Immature natural killer cell (primary cell): ENCODE data around the gene GIT2. TPM values are rescaled to one million over a fixed set of nuclear protein-coding genes. Genes with fewer than 3 reads are reported as not detected.

ENCODE experiments used
- DNase-seq, 3 donors: peaks; one replicate each; pipeline ENCODE4 v3.0.0; 2022; ENCODE audit warnings: mixed read lengths in 1 of 3
- H3K27ac Mint-ChIP-seq, 6 donors: one replicate each; pipeline ENCODE4 v1.8.0; 2020; ENCODE audit warnings: mixed read lengths in 6 of 6, mild to moderate bottlenecking in 5 of 6, inconsistent platforms in 4 of 6, moderate library complexity in 3 of 6
- H3K27me3 Mint-ChIP-seq, 3 donors: one replicate each; pipeline ENCODE4 v1.8.0; 2020 to 2021; ENCODE audit warnings: low read depth in 3 of 3, mild to moderate bottlenecking in 3 of 3, mixed read lengths in 3 of 3, moderate library complexity in 3 of 3, inconsistent platforms in 1 of 3
- H3K36me3 Mint-ChIP-seq, 3 donors: one replicate each; pipeline ENCODE4 v1.8.0; 2020; ENCODE audit warnings: mixed read lengths in 3 of 3, inconsistent platforms in 2 of 3, mild to moderate bottlenecking in 2 of 3
- H3K4me1 Mint-ChIP-seq, 2 donors: one replicate each; pipeline ENCODE4 v1.8.0; 2020; ENCODE audit warnings: inconsistent platforms in 2 of 2, mild to moderate bottlenecking in 2 of 2, mixed read lengths in 2 of 2, moderate library complexity in 1 of 2
- H3K4me3 Mint-ChIP-seq, 5 donors: one replicate each; pipeline ENCODE4 v1.8.0; 2020; ENCODE audit warnings: mild to moderate bottlenecking in 5 of 5, mixed read lengths in 5 of 5, inconsistent platforms in 3 of 5, moderate library complexity in 3 of 5
- H3K9me3 Mint-ChIP-seq, 6 donors: one replicate each; pipeline ENCODE4 v1.8.0; 2020; ENCODE audit warnings: mild to moderate bottlenecking in 6 of 6, mixed read lengths in 6 of 6, inconsistent platforms in 4 of 6, moderate library complexity in 3 of 6
- polyA plus RNA-seq, 3 donors: library from polyadenylated mRNA; unstranded; fragments of 300-500 nt; fragmentation: Illumina TruSeq; gene quantifications; one replicate each; pipeline ENCODE4 v1.2.3, GENCODE V29; 2021

The GIT2 gene
- polyA plus RNA-seq, 3 donors from 2014 or later, result 54.6 to 100.0 (median 68.7) TPM

DNA sequence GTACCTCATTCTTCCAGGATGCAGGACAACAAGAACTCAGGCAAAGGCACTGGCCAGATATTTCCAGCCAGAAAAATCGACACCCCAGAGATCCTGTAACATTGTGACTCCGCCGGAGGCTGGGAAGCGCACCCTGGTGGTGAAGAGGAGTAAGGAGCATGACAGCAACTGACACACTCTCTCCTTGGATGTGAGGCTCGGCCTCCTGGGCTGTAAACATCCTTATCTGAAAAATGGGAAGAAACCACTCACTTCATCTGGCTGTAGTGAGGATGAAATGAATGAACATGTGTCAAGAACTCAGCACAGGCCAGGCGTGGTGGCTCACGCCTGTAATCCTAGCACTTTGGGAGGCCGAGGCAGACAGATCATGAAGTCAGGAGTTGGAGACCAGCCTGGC lies 68.5 kb downstream of the GIT2 start:
- Mint-ChIP-seq H3K4me1 (peaks cover 0 to 4% of the 10 kb centered on the region in 2 donors), H3K36me3 (peaks cover 17 to 24% (median 20%) of the 10 kb centered on the region in 3 donors), H3K27me3 (peaks cover 0 to 6% (median 1%) of the 10 kb centered on the region in 3 donors), H3K27ac (peak overlapping the region in 5 of 6 donors; percentile 22 to 89 (median 58)), H3K4me3 (no peak overlapping the region), H3K9me3 (no peaks in the 10 kb centered on the region)
- peak; percentile 19 to 50 (median 29) for DNase-seq

DNA sequence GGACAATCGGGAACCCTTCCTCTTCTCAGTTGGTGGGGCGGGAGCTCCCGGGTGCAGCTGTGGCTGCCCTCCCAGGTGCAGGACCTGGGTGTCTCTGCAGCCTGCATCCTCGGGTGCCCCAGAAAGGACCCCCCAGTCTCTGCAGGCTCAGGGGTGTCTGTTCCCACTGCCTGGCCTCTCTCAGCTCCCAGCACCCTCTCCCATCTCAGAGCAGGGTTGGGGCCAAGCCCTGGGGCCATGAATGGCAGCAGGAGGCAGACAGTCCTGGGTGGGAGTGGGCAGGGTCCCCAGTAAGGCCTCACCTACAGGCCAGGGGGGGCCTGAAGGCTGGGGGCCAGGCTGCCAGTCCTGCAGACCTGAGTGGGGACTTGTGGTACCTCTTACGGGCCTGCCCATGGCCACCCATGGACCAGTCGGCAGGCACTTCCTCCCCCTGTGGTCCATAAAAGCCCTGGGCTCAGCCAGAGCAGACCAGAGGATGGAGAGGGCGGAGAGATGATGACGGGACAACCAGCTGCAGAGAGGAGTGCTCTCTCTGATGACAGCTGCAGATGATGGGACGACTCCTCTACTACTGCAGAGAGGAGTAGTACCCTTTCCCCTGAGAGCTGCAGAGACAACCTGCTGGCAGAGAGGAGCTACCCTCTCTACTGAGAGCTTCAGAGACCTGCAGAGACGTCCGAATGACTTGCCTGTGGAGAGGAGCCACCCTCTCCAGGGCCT lies 69.5 kb downstream of the GIT2 start:
- peaks cover 0 to 4% of the 10 kb centered on the region in 2 donors for H3K4me1 Mint-ChIP-seq
- no peak for DNase-seq

DNA sequence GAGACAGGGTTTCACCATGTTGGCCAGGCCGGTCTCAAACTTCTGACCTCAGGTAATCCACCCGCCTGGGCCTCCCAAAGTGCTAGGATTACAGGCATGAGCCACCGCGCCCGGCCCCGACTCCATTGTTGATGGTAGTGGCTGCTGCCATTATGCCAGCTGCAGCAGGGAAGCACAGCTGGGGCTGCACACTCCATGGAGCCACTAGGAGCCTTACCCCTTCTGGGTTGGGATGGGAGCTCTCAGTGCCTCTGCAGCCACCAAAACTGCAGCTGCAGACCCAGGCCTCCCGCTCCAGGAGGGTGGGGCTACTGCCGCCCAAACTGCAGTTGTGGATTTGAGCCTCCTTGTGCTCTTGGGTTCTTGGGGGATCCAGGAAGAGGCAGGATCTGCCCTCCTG lies 70.2 kb downstream of the GIT2 start:
- DNase-seq, result no peak
- H3K27me3 Mint-ChIP-seq, result peaks cover 0 to 6% (median 1%) of the 10 kb centered on the region in 3 donors
- H3K4me3 Mint-ChIP-seq, result no peak overlapping the region
- no peak overlapping the region for H3K27ac Mint-ChIP-seq
- H3K36me3 Mint-ChIP-seq, result peaks cover 7 to 10% (median 9%) of the 10 kb centered on the region in 3 donors
- H3K9me3 Mint-ChIP-seq, result no peaks in the 10 kb centered on the region
- H3K4me1 Mint-ChIP-seq, result peaks cover 0 to 4% of the 10 kb centered on the region in 2 donors

More for the DNA sequence above, 69.5 kb downstream of the GIT2 start:
- H3K27ac Mint-ChIP-seq, result no peak overlapping the region
- no peaks in the 10 kb centered on the region for H3K9me3 Mint-ChIP-seq
- H3K36me3 Mint-ChIP-seq, result peaks cover 9 to 14% (median 11%) of the 10 kb centered on the region in 3 donors
- H3K4me3 Mint-ChIP-seq, result no peak overlapping the region
- peaks cover 0 to 6% (median 1%) of the 10 kb centered on the region in 3 donors for H3K27me3 Mint-ChIP-seq

DNA sequence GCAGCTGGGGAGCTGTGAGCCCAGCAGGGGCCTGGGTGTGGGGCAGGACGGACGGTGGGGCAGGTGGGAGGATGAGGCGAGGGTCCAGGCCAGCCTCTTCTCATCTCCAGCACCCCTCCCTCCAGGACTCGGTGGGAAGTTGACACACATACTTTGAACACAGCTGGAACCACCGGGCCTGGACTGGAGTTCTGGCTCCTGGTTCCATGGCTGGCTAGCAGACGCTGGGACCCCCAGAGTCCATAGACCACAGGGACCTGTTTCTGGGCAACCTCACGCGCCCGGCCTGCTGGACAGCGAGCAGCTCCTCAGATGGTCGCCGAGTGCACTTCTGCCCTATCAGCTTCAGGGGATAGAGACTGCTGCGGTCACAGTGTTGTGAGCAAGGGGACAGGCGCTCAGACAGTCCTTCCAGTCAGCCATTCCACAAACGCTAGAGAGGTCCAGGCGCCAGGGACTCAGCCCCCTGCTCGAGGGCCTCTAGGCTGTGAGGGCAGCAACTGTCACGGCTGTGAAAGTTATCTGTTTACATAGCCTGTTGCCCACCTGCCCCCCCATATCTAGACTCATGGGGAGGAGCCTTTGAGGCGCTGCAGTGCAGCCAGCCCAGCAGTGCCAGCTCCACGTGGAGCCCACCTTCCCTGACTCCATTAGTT lies 70.9 kb downstream of the GIT2 start:
- Mint-ChIP-seq H3K36me3 (peaks cover 8 to 13% (median 12%) of the 10 kb centered on the region in 3 donors), H3K27ac (peak overlapping the region in 2 of 6 donors; percentile 1 to 54), H3K4me1 (peaks cover 0 to 4% of the 10 kb centered on the region in 2 donors), H3K27me3 (peaks cover 0 to 6% (median 1%) of the 10 kb centered on the region in 3 donors), H3K9me3 (no peaks in the 10 kb centered on the region), H3K4me3 (no peak overlapping the region)
- DNase-seq, result no peak

DNA sequence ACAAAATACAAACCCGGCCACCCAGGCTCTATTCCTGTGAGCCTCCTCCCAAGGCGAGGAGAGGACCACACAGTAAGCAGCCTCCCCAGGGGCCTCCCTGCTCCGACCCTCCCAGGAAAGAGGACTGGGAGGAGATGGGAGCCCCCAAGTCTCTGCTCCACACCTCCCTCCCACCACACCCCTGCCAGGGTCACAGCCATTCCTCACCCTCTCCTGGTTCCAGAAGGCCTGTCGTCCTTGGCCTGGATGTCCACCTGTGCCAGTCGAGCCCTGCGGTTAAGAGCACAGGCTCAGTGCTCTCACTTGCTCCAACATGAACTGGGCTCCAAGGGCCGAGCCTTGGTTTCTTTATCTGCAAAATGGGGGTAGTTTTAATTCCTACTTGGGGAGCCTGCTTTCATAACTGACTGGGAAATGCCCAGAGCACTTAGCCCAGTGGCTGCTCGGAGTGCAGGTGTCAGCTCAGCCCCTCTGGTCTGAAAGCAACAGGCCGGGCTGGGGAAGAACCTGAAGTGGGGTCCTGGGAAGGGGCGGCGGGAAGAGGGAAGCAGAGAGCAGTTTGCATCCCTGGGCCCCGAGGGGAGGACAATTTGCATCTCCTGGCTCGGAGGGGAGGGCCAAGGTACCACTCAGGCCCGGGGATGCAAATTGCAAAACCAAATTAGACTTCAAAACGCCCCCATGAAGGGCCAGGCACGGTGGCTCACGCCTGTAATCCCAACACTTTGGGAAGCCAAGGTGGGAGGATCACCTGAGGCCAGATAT lies 72.5 kb downstream of the GIT2 start:
- Mint-ChIP-seq H3K9me3 (no peaks in the 10 kb centered on the region), H3K4me3 (no peak overlapping the region), H3K27ac (no peak overlapping the region), H3K4me1 (peaks cover 0 to 4% of the 10 kb centered on the region in 2 donors), H3K27me3 (peaks cover 0 to 6% (median 1%) of the 10 kb centered on the region in 3 donors), H3K36me3 (peaks cover 10 to 21% (median 15%) of the 10 kb centered on the region in 3 donors)
- DNase-seq, result no peak

DNA sequence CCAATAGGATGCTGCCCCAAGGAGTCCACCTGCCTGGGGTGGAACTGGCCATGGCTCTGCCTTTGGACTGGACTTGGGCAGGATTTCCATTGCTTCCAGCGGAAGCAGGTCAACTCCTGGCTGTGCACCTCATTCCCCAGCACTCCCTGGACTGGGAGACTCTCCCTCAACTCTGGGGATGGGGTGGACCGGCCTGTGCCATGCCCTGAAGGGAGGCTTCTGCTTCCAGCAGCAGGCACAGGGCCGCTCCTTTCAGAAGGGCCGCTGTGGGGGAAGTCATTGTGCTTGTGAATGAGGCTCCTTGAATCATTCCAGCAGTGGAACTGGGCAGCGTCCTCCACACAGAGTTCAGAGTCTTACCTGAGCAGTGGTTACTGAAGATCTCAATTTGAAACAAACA lies 73.1 kb downstream of the GIT2 start:
- Mint-ChIP-seq H3K9me3 (no peaks in the 10 kb centered on the region), H3K4me3 (no peak overlapping the region)

DNA sequence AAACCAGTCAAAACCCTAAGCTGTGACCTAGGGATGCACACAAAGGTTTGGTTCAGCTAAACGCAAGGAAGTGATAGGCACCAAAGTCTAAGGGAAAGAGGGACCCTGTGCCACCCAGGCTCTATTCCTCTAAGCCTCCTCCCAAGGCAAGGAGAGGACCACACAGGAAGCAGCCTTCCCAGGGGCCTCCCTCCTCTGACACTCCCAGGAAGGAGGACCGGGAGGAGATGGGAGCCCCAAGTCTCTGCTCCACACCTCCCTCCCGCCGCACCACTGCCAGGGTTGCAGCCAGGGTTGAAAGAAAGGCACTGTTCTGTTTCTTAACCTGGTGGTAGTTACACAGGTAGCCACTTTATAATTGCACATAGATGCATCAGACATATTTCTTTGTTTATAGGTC lies 74.2 kb downstream of the GIT2 start:
- peaks cover 9 to 30% (median 19%) of the 10 kb centered on the region in 3 donors for H3K36me3 Mint-ChIP-seq
- peak overlapping the region in 2 of 6 donors; percentile 14 to 60 for H3K27ac Mint-ChIP-seq
- DNase-seq, result no peak
- no peaks in the 10 kb centered on the region for H3K9me3 Mint-ChIP-seq
- peaks cover 0 to 3% (median 1%) of the 10 kb centered on the region in 3 donors for H3K27me3 Mint-ChIP-seq
- H3K4me3 Mint-ChIP-seq, result no peak overlapping the region
- no peaks in the 10 kb centered on the region for H3K4me1 Mint-ChIP-seq

More for the DNA sequence above, 73.1 kb downstream of the GIT2 start:
- H3K27me3 Mint-ChIP-seq, result peaks cover 0 to 6% (median 1%) of the 10 kb centered on the region in 3 donors
- H3K36me3 Mint-ChIP-seq, result peaks cover 10 to 23% (median 16%) of the 10 kb centered on the region in 3 donors
- peak overlapping the region in 1 of 6 donors; percentile 55 for H3K27ac Mint-ChIP-seq
- no peak for DNase-seq
- H3K4me1 Mint-ChIP-seq, result peaks cover 0 to 4% of the 10 kb centered on the region in 2 donors

DNA sequence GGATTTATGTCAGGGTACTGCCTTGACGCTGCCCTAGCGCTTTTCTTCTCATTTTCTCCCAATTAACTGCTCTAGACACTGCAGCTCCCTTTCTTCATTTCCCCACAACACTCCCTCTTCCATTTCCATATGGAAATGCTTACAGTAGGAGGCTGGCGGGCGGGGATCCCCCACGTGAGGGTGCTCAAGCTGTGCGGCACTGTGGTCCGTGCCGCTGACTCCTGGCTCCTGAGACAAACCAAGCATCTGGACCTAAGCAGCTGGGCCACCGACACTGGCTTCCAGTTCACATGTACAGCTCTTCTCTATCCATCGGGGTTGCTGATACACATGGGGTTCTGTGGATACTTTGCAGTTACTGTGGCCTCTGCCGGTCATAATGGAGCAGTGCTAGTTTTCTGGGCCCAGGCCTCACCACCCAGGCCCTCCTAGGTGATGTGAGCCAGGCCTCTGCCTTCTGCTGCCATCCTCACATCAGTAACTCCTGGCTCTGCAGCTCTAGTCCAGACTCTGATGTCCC lies 75.8 kb downstream of the GIT2 start:
- Mint-ChIP-seq H3K27ac (peak overlapping the region in 4 of 6 donors; percentile 4 to 67 (median 38)), H3K36me3 (peaks cover 13 to 45% (median 21%) of the 10 kb centered on the region in 3 donors), H3K27me3 (peaks cover 0 to 3% (median 1%) of the 10 kb centered on the region in 3 donors), H3K9me3 (no peaks in the 10 kb centered on the region), H3K4me1 (peaks cover 0 to 4% of the 10 kb centered on the region in 2 donors), H3K4me3 (no peak overlapping the region)
- DNase-seq, result no peak

DNA sequence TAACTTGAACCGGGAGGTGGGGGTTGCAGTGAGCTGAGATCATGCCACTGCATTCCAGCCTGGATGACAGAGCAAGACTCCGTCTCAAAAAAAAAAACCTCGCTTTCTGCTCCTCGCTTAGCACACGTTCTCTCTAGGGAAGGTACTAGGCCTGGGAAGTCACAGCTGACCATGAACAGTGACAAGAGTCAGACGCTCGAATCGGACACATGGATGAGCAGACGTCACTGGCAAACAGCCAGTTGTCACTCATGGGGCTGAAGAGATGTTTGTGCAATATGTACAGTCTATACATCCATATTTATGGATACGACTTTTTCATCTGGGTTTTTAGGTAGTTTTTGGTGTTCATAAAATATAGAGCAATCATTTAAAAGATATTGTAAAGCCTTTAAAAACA lies 76.7 kb downstream of the GIT2 start:
- H3K27ac Mint-ChIP-seq, result peak overlapping the region in 2 of 6 donors; percentile 8 to 57
- no peak for DNase-seq
- H3K36me3 Mint-ChIP-seq, result peaks cover 13 to 53% (median 29%) of the 10 kb centered on the region in 3 donors
- H3K4me3 Mint-ChIP-seq, result no peak overlapping the region
- H3K4me1 Mint-ChIP-seq, result peaks cover 0 to 4% of the 10 kb centered on the region in 2 donors
- no peaks in the 10 kb centered on the region for H3K27me3 Mint-ChIP-seq
- no peaks in the 10 kb centered on the region for H3K9me3 Mint-ChIP-seq

DNA sequence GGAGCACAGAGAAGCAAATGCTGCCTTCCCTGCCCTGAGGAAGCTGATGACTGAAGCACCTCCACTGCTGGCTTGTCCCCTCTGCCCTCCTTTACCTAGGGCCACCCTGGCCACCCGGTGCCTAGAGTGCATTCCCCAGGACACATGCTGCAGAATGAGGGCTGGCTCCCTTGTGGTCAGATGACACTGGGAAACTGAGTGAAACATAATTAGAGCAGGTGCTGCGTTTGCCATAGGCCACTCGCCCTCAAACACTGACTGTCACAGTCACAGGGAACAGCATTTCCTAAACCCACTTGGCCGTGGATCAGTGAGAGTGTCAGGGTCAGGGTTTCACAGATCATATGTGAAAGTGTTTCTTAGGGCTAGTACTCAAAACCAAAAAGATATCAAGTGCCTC lies 80.1 kb downstream of the GIT2 start:
- H3K4me3 Mint-ChIP-seq, result no peak overlapping the region
- H3K27me3 Mint-ChIP-seq, result peaks cover 0 to under 1% (median 0%) of the 10 kb centered on the region in 3 donors
- peak overlapping the region in 3 of 6 donors; percentile 8 to 58 (median 29) for H3K27ac Mint-ChIP-seq
- H3K4me1 Mint-ChIP-seq, result peaks cover 0 to 4% of the 10 kb centered on the region in 2 donors
- no peak for DNase-seq
- H3K9me3 Mint-ChIP-seq, result no peaks in the 10 kb centered on the region
- H3K36me3 Mint-ChIP-seq, result peaks cover 13 to 69% (median 42%) of the 10 kb centered on the region in 3 donors

DNA sequence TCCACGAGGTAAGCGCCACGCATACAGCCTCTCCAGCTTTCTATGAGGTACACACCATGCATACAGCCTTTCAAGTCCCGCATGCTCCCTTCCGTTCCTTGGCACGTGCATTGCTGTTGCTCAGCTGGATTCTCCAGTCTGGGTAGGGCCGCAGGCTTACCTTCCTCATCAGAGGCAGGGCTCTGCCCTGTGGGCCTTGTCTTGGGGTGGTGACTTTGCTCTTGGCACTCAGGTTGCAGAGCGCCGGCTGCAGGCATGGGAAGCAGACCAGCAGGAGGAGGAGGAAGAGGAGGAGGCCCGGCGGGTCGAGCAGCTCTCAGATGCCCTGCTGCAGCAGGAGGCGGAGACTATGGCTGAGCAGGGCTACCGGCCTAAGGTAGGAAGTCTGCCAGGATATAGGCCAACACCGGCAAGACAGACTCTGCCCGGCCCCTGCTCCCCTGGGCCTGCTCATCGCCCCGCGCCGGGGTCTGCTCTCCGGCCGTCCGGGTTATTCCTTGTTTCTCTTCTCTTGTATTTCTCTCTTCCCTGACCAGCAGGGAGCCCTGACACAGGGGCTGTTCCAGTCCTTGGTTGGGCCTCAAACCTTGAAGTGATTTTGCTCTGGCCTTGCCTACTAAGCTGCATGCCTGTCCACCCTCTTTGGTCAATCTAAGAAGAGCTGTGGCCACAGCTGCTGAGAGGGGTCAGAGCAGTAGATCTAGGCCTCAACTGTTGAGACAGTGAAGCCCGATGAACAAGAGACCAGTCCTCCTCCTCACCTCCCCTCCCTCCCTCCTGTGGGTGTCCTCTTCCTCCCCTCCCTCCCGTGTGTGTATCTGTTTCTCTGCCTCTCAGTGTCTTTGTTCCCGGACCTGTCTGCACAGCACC lies 80.8 kb downstream of the GIT2 start:
- H3K27ac Mint-ChIP-seq, result peak overlapping the region in 3 of 6 donors; percentile 21 to 46 (median 45)
- H3K27me3 Mint-ChIP-seq, result peaks cover 0 to 3% (median 0%) of the 10 kb centered on the region in 3 donors
- H3K36me3 Mint-ChIP-seq, result peaks cover 13 to 68% (median 37%) of the 10 kb centered on the region in 3 donors

DNA sequence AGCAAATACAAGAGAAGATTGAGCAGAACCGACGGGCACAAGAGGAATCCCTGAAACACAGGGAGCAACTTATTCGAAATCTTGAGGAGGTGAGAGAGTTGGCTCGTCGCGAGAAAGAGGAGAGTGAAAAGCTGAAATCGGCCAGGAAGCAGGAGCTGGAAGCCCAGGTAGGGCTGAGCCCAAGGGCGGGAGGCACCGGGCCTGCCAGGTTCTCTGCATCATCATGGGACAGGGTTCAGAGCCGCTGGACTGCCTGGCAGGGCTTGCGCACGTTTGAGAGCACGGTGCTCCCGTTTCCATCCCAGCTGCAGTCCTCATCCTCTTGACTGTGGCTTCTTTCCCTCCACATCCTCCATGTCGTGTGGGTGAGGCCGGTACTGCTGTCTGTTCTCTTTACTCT lies 81.7 kb downstream of the GIT2 start:
- Mint-ChIP-seq H3K27me3 (peaks cover 0 to 3% (median 0%) of the 10 kb centered on the region in 3 donors), H3K9me3 (no peaks in the 10 kb centered on the region), H3K36me3 (peaks cover 9 to 63% (median 35%) of the 10 kb centered on the region in 3 donors), H3K4me3 (no peak overlapping the region), H3K4me1 (peaks cover 0 to 4% of the 10 kb centered on the region in 2 donors), H3K27ac (peak overlapping the region in 2 of 6 donors; percentile 5 to 35)
- DNase-seq, result no peak

More for the DNA sequence above, 80.8 kb downstream of the GIT2 start:
- Mint-ChIP-seq H3K4me1 (peaks cover 0 to 4% of the 10 kb centered on the region in 2 donors), H3K9me3 (no peaks in the 10 kb centered on the region), H3K4me3 (no peak overlapping the region)
- DNase-seq, result no peak
